Effector memory CD8-positive, alpha-beta T cell (primary cell): ENCODE measurements around the gene NPHP4.

ENCODE experiments used
- ATAC-seq: fragments of 150-1000 bp; cut with Tn5 transposase; replicated peaks from 2 replicates; pipeline ENCODE4 v1.10.0; 2021; ENCODE audit warnings: mild to moderate bottlenecking, moderate library complexity
- DNase-seq, 3 experiments: peaks; one replicate each; pipeline ENCODE4 v3.0.0; 2021
- H3K27ac Mint-ChIP-seq, 2 donors: one replicate each; pipeline ENCODE4 v1.8.0; 2022; ENCODE audit warnings: mild to moderate bottlenecking in 2 of 2, mixed read lengths in 2 of 2, moderate library complexity in 2 of 2
- H3K27me3 Mint-ChIP-seq, 2 donors: one replicate each; pipeline ENCODE4 v1.8.0; 2022; ENCODE audit warnings: mixed read lengths in 2 of 2
- H3K36me3 Mint-ChIP-seq: one replicate; pipeline ENCODE4 v1.8.0; 2022; ENCODE audit warnings: mild to moderate bottlenecking, moderate library complexity, mixed read lengths; ENCODE audit not compliant: insufficient read depth
- H3K4me1 Mint-ChIP-seq, 2 donors: one replicate each; pipeline ENCODE4 v1.8.0; 2022; ENCODE audit warnings: low read depth in 2 of 2, mixed read lengths in 2 of 2
- H3K4me3 Mint-ChIP-seq, 2 donors: one replicate each; pipeline ENCODE4 v1.8.0; 2022; ENCODE audit warnings: mild to moderate bottlenecking in 2 of 2, mixed read lengths in 2 of 2, moderate library complexity in 2 of 2
- H3K9me3 Mint-ChIP-seq, 2 donors: one replicate each; pipeline ENCODE4 v1.8.0; 2022; ENCODE audit warnings: mixed read lengths in 2 of 2

Gene NPHP4

DNA sequence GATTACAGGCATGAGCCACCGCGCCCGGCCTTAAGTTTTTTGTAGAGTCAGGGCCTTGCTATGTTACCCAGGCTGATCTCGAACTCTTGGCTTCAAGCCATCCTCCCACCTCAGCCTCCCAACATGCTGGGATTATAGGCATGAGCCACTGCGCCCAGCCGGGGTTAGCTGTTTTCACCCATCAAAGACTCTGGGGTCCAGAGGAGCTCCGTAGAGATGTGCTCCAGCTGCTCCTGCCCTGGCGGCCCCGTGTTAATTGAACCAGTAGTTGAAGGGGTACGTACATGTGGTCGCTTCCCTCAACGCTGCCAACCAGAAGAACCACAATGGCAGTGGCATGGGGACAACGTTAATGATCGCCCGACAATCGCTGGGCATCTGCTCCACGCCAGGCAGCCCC is 72.0 kb downstream of the NPHP4 start:
- Mint-ChIP-seq H3K36me3 (peaks cover 3% of the 10 kb centered on the region), H3K27ac (no peak overlapping the region), H3K4me3 (no peak overlapping the region), H3K9me3 (peaks cover 0 to 1% of the 10 kb centered on the region in 2 donors), H3K4me1 (peaks cover 4 to 5% of the 10 kb centered on the region in 2 donors), H3K27me3 (no peaks in the 10 kb centered on the region)
- DNase-seq (no peak), ATAC-seq (no peak)

DNA sequence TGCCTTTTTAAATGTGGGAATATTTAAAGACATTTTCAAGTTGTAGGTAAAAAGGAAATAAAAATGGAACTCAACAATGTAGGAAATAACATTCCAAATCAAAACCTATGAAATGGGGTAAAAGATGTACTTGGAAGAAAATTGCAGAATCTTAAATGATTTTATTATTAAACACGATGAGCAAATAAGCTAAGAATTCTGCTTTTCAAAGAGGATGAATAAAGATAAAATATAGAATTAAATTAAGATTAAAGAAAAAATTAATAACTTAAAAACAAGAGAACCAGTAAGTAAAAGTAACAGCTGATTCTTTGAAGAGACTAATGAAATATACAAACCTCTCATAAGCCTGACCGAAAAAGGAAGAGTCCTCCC is 74.0 kb downstream of the NPHP4 start:
- no peaks in the 10 kb centered on the region for H3K9me3 Mint-ChIP-seq
- peaks cover 3% of the 10 kb centered on the region for H3K36me3 Mint-ChIP-seq
- H3K27ac Mint-ChIP-seq: no peak overlapping the region
- ATAC-seq (no peak), DNase-seq (no peak)
- no peaks in the 10 kb centered on the region for H3K27me3 Mint-ChIP-seq
- no peak overlapping the region for H3K4me3 Mint-ChIP-seq
- H3K4me1 Mint-ChIP-seq: peaks cover 4 to 5% of the 10 kb centered on the region in 2 donors

DNA sequence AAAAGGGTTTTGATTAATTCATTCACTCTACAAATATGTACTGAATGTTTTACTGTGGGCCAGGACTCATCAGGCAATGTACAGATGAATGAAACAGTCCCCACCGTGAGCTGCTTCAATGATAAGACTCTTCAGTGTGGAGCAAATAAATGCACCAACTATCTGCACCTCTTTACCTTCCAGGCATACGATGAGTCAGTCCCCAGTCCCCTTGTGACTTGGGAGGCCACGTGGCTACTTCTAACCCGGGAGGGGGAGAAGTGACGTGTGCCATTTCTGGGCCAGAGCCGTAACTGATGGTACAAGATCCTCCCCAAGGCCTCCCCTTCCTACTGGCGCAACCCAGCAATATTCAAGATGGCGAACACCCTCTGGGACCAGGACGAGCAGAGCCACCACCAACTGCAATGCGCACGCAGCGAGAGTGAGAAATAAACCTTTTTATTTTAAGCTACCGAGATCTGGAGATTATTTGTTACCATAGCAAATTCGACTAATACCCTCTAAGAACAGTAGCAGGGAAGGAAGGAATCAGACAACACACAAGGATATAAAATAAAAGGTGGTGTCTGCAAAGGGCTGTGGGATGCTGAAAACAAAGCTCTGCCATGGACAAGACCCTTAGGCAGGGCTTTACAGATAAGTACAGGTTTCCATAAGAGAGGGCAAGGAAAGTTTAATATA is 74.5 kb downstream of the NPHP4 start:
- DNase-seq (no peak), ATAC-seq (no peak)
- Mint-ChIP-seq H3K9me3 (no peaks in the 10 kb centered on the region), H3K4me1 (peaks cover 4 to 5% of the 10 kb centered on the region in 2 donors), H3K36me3 (peaks cover 1% of the 10 kb centered on the region), H3K4me3 (no peak overlapping the region), H3K27me3 (no peaks in the 10 kb centered on the region), H3K27ac (no peak overlapping the region)

DNA sequence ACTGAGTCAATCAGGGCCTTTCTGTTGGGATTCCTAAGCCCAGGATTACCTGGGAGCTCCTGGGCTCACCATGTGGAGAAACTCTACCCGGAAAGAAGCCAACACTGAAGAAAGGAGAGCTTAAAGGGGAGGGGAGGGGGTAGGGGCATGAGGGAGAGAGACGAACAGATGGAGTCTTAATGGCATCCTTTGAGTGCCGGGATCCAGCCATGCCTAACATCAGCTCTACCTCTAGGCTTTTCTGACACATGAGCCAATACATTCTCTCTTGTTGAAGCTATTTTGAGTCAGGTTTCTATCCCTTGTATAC is 75.0 kb downstream of the NPHP4 start:
- H3K27ac Mint-ChIP-seq: no peak overlapping the region
- H3K9me3 Mint-ChIP-seq: no peaks in the 10 kb centered on the region
- H3K27me3 Mint-ChIP-seq: no peaks in the 10 kb centered on the region
- peaks cover 4 to 5% of the 10 kb centered on the region in 2 donors for H3K4me1 Mint-ChIP-seq
- DNase-seq (no peak), ATAC-seq (no peak)
- H3K36me3 Mint-ChIP-seq: no peaks in the 10 kb centered on the region
- no peak overlapping the region for H3K4me3 Mint-ChIP-seq

DNA sequence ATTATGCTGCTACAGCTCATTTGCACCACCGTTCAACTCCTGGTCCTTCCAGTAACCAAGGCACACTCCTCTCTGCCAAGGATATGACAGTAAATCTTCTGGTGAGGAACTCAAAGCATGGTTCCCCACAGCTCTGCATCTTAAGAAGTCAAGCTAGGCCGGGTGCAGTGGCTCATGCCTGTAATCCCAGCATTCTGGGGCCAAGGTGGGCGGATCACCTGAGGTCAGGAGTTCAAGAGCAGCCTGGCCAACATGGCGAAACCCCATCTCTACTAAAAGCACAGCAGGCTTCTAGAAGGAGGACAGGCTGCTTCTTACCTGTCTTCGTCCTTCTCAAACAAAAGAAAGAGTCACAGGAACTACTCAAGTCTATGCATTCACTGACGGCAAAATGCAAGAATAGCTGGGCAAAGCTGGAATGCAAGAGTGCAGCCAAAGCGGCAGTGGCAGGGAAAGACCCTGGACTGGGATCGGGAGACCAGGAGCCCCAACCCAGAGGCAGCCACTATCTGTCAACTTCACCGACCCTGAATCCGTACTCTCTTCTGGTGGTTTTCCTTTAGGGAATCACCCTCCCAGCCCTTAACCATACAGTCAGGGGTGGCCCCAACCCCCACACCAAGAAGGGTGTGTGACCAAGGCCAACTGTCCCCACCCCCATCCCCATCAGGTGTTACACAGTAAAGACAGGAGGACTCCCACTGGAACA is 75.5 kb downstream of the NPHP4 start:
- H3K9me3 Mint-ChIP-seq: no peaks in the 10 kb centered on the region
- ATAC-seq: no peak
- no peak for DNase-seq
- H3K4me1 Mint-ChIP-seq: peaks cover 4 to 5% of the 10 kb centered on the region in 2 donors
- no peaks in the 10 kb centered on the region for H3K27me3 Mint-ChIP-seq
- H3K4me3 Mint-ChIP-seq: no peak overlapping the region
- no peaks in the 10 kb centered on the region for H3K36me3 Mint-ChIP-seq
- H3K27ac Mint-ChIP-seq: no peak overlapping the region

DNA sequence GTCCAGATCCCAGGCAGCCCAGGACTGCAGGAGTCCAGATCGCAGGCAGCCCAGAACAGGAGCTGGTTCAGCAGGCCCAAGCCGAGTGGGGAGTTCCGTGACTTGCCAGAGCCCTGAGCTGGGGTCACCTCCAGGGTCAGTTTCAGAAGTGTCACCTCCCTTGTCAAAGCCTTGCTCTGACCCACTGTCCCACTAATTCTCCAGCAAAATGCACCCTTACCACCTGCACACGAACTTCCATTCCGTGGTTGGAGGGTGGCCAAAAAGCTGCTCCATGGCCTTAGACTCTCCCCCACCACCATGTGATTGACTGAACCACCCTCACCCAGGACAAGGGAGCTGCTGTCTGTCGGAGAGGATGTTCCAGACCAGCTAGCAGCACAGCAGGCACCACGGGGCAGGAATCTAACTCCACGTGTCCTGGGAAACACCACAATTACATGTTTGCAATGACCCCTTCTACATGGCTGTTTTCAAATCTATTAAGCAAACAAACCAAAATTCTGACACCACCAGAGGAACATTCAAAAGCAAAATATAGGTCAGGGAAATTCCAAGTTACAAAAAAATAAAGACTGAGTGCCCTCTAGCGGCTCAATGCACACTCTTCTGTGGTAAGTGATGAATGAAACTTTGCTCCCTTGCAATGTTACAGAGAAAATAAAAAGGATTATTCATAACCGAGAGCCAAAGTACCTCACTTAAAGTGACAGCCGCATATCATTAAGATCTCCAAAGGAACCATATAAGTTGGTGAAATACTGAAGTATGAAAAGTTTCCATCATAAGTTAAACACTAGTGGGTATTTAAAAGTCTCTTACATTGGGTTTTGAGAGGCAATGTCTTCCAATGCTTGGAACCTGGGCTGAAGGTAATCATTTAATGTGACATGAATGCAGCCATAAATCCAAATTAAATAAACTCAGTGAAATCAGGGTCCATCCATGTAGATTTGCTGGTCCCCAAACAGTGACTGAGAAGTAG is 76.3 kb downstream of the NPHP4 start:
- DNase-seq (peak; percentile 12 to 17 (median 12)), ATAC-seq (peak; percentile 56)
- H3K36me3 Mint-ChIP-seq: no peaks in the 10 kb centered on the region
- H3K4me1 Mint-ChIP-seq: peaks cover 4 to 5% of the 10 kb centered on the region in 2 donors
- no peak overlapping the region for H3K4me3 Mint-ChIP-seq
- no peak overlapping the region for H3K27ac Mint-ChIP-seq
- H3K27me3 Mint-ChIP-seq: no peaks in the 10 kb centered on the region
- no peaks in the 10 kb centered on the region for H3K9me3 Mint-ChIP-seq

DNA sequence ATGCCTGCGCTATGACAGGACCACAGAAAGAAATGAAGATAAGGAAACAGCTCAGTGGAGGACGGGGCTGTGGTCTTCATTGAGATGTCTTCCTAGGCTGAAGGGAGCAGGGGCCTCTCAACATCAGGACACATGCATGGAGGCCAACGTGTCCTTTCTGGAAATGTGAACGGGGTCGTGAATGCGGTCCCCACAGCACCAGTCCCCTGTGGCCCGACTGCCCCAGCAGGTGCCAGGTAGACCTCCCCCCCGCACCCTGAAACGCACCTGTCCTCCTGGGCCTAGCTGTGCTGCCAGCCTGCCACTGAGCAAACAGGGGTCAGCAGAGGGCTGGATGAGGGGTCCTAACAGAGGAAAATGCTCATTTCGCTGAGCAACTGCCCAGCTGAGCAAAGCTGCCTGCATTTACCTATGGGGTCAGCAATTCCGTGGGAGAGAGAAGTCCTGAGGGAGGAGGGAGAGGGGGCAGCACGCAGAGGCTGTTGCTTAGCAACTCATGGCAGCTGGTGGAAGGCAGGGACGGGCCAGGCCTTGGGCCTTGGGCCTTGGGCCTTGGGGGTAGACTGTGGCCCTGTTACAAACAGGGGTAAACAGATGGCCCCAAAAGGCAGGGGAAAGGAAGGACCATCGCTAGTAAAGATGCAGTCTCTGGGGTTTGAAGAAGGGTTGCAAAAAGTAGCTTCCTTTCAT is 77.4 kb downstream of the NPHP4 start:
- H3K27me3 Mint-ChIP-seq: no peaks in the 10 kb centered on the region
- no peak overlapping the region for H3K4me3 Mint-ChIP-seq
- peaks cover 4 to 8% of the 10 kb centered on the region in 2 donors for H3K4me1 Mint-ChIP-seq
- H3K9me3 Mint-ChIP-seq: no peaks in the 10 kb centered on the region
- no peaks in the 10 kb centered on the region for H3K36me3 Mint-ChIP-seq
- H3K27ac Mint-ChIP-seq: peak overlapping the region in 1 of 2 donors; percentile 49
- DNase-seq: no peak
- ATAC-seq: no peak

DNA sequence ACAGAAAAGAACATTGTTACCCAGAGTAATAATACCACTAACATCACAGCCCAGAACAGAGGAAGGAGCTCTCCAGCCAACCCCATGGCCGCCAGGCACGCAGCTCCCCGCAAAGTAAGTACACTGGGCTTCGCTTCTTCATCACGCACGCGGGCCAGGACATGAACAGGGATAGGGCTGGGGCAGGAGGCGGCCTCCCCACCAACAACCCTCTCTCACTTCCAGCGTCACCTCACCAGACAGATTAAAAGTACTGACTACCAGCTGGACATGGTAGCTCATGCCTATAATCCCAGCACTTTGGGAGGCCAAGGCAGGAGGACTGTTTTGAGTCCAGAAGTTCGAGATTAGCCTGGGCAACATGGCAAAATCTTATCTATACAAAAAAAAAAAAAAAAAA is 78.3 kb downstream of the NPHP4 start:
- H3K36me3 Mint-ChIP-seq: no peaks in the 10 kb centered on the region
- no peaks in the 10 kb centered on the region for H3K9me3 Mint-ChIP-seq
- H3K4me1 Mint-ChIP-seq: peaks cover 4 to 8% of the 10 kb centered on the region in 2 donors
- H3K27me3 Mint-ChIP-seq: no peaks in the 10 kb centered on the region
- ATAC-seq: no peak
- H3K27ac Mint-ChIP-seq: no peak overlapping the region
- DNase-seq: no peak
- no peak overlapping the region for H3K4me3 Mint-ChIP-seq

DNA sequence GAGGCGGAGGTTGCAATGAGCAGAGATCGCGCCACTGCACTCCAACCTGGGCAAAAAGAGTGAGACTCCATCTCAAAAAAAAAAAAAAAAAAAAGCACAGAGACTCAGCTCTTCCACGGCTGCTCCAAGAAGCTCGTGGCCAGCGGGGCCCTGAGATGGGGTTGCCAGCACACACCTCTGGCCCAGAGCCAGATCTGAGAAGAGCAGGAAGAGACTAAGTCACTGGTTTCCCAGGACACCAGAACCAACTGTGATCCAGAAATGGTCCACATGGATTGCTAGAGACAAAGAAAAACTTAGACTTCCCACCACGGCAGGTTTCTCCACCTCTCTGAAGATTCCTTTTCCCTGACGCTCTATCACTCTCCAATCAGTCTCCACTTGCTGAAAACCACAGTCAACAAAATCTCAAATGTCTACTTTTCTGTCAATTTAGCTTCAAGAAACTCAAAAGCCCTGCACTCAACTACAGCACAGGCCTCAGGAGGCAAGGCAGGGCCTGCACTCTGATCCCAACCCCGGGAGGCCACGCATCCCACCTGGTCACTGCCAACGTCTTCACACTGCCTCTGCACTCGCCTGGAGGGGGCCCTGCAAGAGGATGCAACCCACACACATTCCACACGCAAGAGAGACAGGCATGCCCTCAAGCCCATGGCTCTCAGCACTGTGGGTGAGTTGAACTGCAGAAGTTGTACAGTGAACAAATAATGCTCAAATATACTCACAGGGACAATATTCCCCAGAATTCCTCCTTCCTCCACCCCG is 79.0 kb downstream of the NPHP4 start:
- H3K36me3 Mint-ChIP-seq: no peaks in the 10 kb centered on the region
- no peak overlapping the region for H3K4me3 Mint-ChIP-seq

DNA sequence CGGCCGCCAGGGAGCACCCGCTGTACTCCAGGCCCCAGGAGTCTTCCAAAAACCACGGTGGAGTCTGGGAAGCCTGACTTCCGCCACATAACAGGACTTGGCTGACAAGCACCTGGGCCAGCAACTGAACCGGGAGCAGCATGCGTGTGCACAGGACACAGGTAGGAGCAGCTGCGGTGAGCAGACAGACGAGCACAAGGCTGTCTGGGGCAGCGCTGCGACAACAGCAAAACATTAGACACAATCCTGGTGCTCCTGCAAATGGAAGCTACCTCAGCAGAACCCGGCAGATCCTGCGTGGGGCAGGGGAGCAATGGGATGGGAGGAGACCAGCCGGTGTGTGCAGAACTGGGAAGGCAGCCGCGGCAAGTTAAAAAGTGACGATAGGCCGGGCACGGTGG is 80.4 kb downstream of the NPHP4 start:
- H3K9me3 Mint-ChIP-seq: no peaks in the 10 kb centered on the region
- no peak overlapping the region for H3K4me3 Mint-ChIP-seq
- no peaks in the 10 kb centered on the region for H3K27me3 Mint-ChIP-seq
- ATAC-seq: no peak
- peaks cover 4 to 8% of the 10 kb centered on the region in 2 donors for H3K4me1 Mint-ChIP-seq
- H3K27ac Mint-ChIP-seq: no peak overlapping the region
- no peaks in the 10 kb centered on the region for H3K36me3 Mint-ChIP-seq
- no peak for DNase-seq

More for the DNA sequence above, 79.0 kb downstream of the NPHP4 start:
- no peak overlapping the region for H3K27ac Mint-ChIP-seq
- H3K27me3 Mint-ChIP-seq: no peaks in the 10 kb centered on the region
- peaks cover 4 to 8% of the 10 kb centered on the region in 2 donors for H3K4me1 Mint-ChIP-seq
- DNase-seq (no peak), ATAC-seq (no peak)
- H3K9me3 Mint-ChIP-seq: no peaks in the 10 kb centered on the region

DNA sequence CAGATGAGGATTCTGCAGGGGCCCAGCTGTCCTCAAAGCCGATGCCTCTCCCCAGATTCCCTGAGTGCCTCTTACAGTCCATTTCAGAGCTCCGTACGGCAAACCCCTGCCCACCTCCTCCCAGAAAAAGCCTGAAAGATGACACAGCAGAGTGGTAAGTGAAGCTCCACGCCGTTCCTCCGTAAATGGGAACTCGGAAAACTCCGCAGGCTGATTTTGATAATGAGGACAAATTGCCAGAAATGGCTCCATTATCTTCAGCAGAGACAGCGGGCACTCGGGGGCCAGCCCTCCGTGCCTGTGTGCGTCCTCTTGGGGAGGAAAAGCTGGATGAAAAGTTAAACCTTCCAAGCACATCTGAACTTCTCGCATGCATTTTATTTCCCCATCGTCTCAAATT is 81.1 kb downstream of the NPHP4 start:
- H3K36me3 Mint-ChIP-seq: no peaks in the 10 kb centered on the region
- H3K27me3 Mint-ChIP-seq: no peaks in the 10 kb centered on the region
- no peak overlapping the region for H3K27ac Mint-ChIP-seq
- no peak for DNase-seq
- no peaks in the 10 kb centered on the region for H3K9me3 Mint-ChIP-seq
- H3K4me3 Mint-ChIP-seq: no peak overlapping the region
- ATAC-seq: no peak
- H3K4me1 Mint-ChIP-seq: peaks cover 4 to 8% of the 10 kb centered on the region in 2 donors

DNA sequence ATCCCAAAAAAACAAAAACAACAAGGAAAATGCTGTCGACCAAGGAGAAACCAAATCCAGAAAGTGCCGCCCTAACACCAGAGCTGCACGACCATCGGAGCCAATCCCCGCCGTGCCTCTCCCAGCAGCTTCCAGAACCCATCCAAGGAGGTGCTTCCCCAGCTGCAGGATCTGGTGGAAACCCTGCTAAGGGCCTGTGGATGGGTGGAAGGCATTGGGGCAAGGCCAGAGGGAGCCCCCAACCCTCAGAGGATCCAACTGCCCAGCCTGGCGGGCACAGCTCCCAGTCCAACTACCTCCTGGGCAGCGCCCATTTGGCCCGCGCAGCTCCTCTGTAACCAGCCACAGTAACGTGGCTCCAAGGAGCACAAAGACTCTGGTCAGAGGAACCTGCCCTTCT is 81.6 kb downstream of the NPHP4 start:
- Mint-ChIP-seq H3K4me1 (peaks cover under 1 to 3% of the 10 kb centered on the region in 2 donors), H3K9me3 (no peaks in the 10 kb centered on the region), H3K27ac (no peak overlapping the region), H3K27me3 (no peaks in the 10 kb centered on the region), H3K4me3 (no peak overlapping the region), H3K36me3 (no peaks in the 10 kb centered on the region)
- no peak for DNase-seq
- ATAC-seq: no peak

DNA sequence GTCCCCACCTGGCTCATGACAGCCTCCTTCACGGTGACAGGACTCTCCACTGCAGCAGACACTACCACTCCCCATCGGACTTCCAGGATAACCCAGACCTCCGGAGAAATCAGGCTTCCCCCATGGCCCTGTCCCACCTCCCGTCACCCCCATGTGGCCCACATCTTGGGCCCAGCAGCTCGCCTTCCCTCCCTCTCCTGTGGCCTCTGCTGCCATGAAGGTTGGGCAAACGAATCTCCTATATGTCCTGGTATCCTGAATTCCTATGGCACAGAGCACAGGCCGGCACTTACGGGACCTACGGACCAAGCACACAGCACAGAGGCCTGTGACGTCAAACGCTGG is 82.0 kb downstream of the NPHP4 start:
- H3K36me3 Mint-ChIP-seq: no peaks in the 10 kb centered on the region
- H3K27ac Mint-ChIP-seq: no peak overlapping the region
- no peak for DNase-seq
- no peak overlapping the region for H3K4me3 Mint-ChIP-seq
- peaks cover 0 to 3% of the 10 kb centered on the region in 2 donors for H3K4me1 Mint-ChIP-seq
- H3K9me3 Mint-ChIP-seq: no peaks in the 10 kb centered on the region
- no peaks in the 10 kb centered on the region for H3K27me3 Mint-ChIP-seq
- no peak for ATAC-seq
